ENCODE data around the gene LDOC1. TPM values are rescaled to one million over a fixed set of nuclear protein-coding genes. Genes with fewer than 3 reads are reported as not detected.

Gene LDOC1
- total RNA-seq, 1 experiment from 2014 or later, result not detected

DNA sequence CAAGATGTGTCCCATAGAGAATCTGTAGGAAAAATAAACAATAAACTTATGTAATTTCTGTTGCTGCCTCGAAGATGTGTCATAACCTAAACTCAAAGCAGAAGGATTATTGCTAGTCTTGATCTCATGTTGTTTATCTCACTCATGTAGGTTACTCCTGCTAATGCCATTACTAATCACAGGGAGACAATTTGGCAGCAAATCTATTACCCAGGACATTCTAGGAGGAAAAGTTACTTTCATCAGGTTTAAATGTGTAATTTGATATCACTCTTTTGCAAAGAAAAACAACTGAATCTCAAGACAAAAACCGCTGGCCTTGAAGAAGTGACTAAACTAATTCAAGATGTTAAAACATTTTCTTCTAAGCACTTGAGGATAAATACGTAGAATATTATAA is 34.0 kb downstream of the LDOC1 start (continued):
- no peak for TF ChIP-seq YY1 (IDR thresholded peaks at IDR 0.05; ENCODE audit: extremely low read depth, insufficient replicate concordance, low read depth, low read length)
- TF ChIP-seq EZH2phosphoT487 (IDR thresholded peaks at IDR 0.05; ENCODE audit: borderline replicate concordance), result no peak
- no peak for TF ChIP-seq ZNF274 (IDR thresholded peaks at IDR 0.05; ENCODE audit: low read depth, low read length)
- no peak for TF ChIP-seq SP1 (IDR thresholded peaks at IDR 0.05; ENCODE audit: low read depth)

DNA sequence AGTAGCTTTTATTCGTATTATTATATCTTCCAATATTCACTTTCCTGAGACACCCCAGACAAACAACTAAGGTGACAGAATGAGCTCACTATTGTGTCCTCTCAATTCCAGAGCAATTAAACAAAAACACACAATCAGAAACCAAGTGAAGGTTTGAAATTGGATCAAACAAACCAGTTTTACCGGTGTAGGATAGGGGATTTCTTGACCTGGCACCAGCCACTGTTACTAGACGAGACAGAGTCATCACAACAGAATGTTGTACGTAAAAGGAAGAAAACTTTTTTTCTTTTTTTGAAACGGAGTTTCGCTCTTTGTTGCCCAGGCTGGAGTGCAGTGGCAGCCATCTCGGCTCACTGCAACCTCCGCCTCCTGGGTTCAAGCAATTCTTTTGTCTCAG is 43.7 kb downstream of the LDOC1 start:
- Histone ChIP-seq H3K36me3 (ENCODE audit: control insufficient read depth in 1 of 2, insufficient read depth in 2 of 2, low read length in 2 of 2) (no peaks in the 10 kb centered on the region), H3K27ac (ENCODE audit: low read depth, low read length) (no peak overlapping the region), H3K9me3 (ENCODE audit: control insufficient read depth in 1 of 2, insufficient read depth in 1 of 2, low read depth in 1 of 2, low read length in 2 of 2) (no peaks in the 10 kb centered on the region), H4K20me1 (ENCODE audit: insufficient read depth) (no peaks in the 10 kb centered on the region), H2AFZ (ENCODE audit: low read depth, low read length, poor library complexity, severe bottlenecking) (no peak overlapping the region), H3K4me1 (ENCODE audit: control insufficient read depth in 1 of 2, insufficient read depth in 2 of 2, low read length in 2 of 2) (no peaks in the 10 kb centered on the region), H3K9ac (ENCODE audit: low read length) (no peak overlapping the region), H3K4me2 (ENCODE audit: low read length) (no peak overlapping the region), H3K27me3 (ENCODE audit: insufficient read depth, low read length) (no peaks in the 10 kb centered on the region), H3K4me3 (replicated peaks in 1 of 2; ENCODE audit: low read depth in 1 of 2, low read length in 2 of 2) (no peak overlapping the region), H3K9me2 (ENCODE audit: insufficient read depth) (no peaks in the 10 kb centered on the region), H3K79me2 (ENCODE audit: insufficient read depth, low read length) (no peaks in the 10 kb centered on the region)
- TF ChIP-seq FOSL1 (IDR thresholded peaks at IDR 0.05; ENCODE audit: low read depth) (no peak), SRF (IDR thresholded peaks at IDR 0.05; ENCODE audit: low read depth) (no peak), POLR2A (IDR thresholded peaks at IDR 0.05; ENCODE audit: borderline replicate concordance, extremely low read depth, insufficient read depth, insufficient read length) (no peak)
- TF ChIP-seq, protein P1, sequence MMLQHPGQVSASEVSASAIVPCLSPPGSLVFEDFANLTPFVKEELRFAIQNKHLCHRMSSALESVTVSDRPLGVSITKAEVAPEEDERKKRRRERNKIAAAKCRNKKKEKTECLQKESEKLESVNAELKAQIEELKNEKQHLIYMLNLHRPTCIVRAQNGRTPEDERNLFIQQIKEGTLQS (IDR thresholded peaks at IDR 0.05), result no peak
- intact Hi-C loops (cut with micrococcal nuclease), result no loop called here
- DNase-seq (ENCODE audit: low read depth, low spot score) (no peak), ATAC-seq (no peak)
- RAD21 ChIA-PET (ENCODE audit: low non-redundant PET in 1 of 2, low total read pairs in 2 of 2, uncharacterized antibody in 2 of 2, unreplicated experiment in 2 of 2), result no interaction called here
- POLR2A ChIA-PET, result no interaction called here
- CTCF ChIA-PET, result no interaction called here
- no TSS peak for BruUV-seq (replicated peaks)

DNA sequence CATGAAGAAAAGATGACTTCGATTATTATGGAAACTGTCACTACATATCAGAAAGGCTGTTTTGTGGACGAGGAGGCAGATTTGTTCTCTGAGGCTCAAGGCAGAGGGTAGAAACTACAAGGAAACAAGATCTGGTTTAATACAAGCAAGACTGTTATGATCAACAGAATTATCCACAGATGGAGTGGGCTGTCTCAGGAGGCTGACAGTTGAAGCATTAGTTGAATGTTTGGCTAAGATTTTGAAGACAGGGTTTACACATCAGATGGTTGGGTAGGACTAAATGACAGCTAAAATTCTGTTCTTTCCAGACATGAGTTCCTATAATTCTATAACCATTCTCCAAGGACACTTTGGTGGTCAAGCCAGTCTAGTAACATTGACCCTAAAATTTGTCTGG is 49.8 kb downstream of the LDOC1 start:
- no TSS peak for BruUV-seq (replicated peaks)
- POLR2A ChIA-PET, result no interaction called here
- no peak overlapping the region for H3K4me3 ChIP-seq (replicated peaks in 1 of 2; ENCODE audit: low read depth in 1 of 2, low read length in 2 of 2)
- no peak for TF ChIP-seq ZFX (IDR thresholded peaks at IDR 0.05)
- TF ChIP-seq ELF1 (IDR thresholded peaks at IDR 0.05; ENCODE audit: borderline replicate concordance, low read depth), result no peak
- TF ChIP-seq, protein P2, sequence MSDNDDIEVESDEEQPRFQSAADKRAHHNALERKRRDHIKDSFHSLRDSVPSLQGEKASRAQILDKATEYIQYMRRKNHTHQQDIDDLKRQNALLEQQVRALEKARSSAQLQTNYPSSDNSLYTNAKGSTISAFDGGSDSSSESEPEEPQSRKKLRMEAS (IDR thresholded peaks at IDR 0.05), result no peak
- TF ChIP-seq, protein P1 (IDR thresholded peaks at IDR 0.05), result no peak
- TF ChIP-seq, protein P3, sequence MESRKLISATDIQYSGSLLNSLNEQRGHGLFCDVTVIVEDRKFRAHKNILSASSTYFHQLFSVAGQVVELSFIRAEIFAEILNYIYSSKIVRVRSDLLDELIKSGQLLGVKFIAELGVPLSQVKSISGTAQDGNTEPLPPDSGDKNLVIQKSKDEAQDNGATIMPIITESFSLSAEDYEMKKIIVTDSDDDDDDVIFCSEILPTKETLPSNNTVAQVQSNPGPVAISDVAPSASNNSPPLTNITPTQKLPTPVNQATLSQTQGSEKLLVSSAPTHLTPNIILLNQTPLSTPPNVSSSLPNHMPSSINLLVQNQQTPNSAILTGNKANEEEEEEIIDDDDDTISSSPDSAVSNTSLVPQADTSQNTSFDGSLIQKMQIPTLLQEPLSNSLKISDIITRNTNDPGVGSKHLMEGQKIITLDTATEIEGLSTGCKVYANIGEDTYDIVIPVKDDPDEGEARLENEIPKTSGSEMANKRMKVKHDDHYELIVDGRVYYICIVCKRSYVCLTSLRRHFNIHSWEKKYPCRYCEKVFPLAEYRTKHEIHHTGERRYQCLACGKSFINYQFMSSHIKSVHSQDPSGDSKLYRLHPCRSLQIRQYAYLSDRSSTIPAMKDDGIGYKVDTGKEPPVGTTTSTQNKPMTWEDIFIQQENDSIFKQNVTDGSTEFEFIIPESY (IDR thresholded peaks at IDR 0.05; ENCODE audit: extremely low read depth, insufficient replicate concordance, low read length), result no peak
- no peak for TF ChIP-seq SP1 (IDR thresholded peaks at IDR 0.05; ENCODE audit: low read depth)
- no peak for TF ChIP-seq RAD21 (IDR thresholded peaks at IDR 0.05; ENCODE audit: low read depth)
- TF ChIP-seq, protein P4, sequence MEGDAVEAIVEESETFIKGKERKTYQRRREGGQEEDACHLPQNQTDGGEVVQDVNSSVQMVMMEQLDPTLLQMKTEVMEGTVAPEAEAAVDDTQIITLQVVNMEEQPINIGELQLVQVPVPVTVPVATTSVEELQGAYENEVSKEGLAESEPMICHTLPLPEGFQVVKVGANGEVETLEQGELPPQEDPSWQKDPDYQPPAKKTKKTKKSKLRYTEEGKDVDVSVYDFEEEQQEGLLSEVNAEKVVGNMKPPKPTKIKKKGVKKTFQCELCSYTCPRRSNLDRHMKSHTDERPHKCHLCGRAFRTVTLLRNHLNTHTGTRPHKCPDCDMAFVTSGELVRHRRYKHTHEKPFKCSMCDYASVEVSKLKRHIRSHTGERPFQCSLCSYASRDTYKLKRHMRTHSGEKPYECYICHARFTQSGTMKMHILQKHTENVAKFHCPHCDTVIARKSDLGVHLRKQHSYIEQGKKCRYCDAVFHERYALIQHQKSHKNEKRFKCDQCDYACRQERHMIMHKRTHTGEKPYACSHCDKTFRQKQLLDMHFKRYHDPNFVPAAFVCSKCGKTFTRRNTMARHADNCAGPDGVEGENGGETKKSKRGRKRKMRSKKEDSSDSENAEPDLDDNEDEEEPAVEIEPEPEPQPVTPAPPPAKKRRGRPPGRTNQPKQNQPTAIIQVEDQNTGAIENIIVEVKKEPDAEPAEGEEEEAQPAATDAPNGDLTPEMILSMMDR (IDR thresholded peaks at IDR 0.05 in 2 of 3, conservative IDR thresholded peaks at IDR 0.05 in 1 of 3; ENCODE audit: borderline replicate concordance in 1 of 3, insufficient read depth in 1 of 3, low read depth in 2 of 3, low read length in 2 of 3), result no peak
- no peak for TF ChIP-seq CEBPB (IDR thresholded peaks at IDR 0.05; ENCODE audit: low read depth)
- TF ChIP-seq EGR1 (IDR thresholded peaks at IDR 0.05; ENCODE audit: low read depth), result no peak
- TF ChIP-seq SIN3A (IDR thresholded peaks at IDR 0.05; ENCODE audit: low read depth), result no peak

More for the DNA sequence above, 49.8 kb downstream of the LDOC1 start:
- Histone ChIP-seq H3K36me3 (ENCODE audit: control insufficient read depth in 1 of 2, insufficient read depth in 2 of 2, low read length in 2 of 2) (no peaks in the 10 kb centered on the region), H3K79me2 (ENCODE audit: insufficient read depth, low read length) (no peaks in the 10 kb centered on the region), H3K4me1 (ENCODE audit: control insufficient read depth in 1 of 2, insufficient read depth in 2 of 2, low read length in 2 of 2) (no peaks in the 10 kb centered on the region), H4K20me1 (ENCODE audit: insufficient read depth) (no peaks in the 10 kb centered on the region), H3K9ac (ENCODE audit: low read length) (no peak overlapping the region), H3K27ac (ENCODE audit: low read depth, low read length) (no peak overlapping the region), H3K27me3 (ENCODE audit: insufficient read depth, low read length) (no peaks in the 10 kb centered on the region), H3K9me2 (ENCODE audit: insufficient read depth) (no peaks in the 10 kb centered on the region), H3K4me2 (ENCODE audit: low read length) (no peak overlapping the region), H2AFZ (ENCODE audit: low read depth, low read length, poor library complexity, severe bottlenecking) (no peak overlapping the region), H3K9me3 (ENCODE audit: control insufficient read depth in 1 of 2, insufficient read depth in 1 of 2, low read depth in 1 of 2, low read length in 2 of 2) (no peaks in the 10 kb centered on the region)
- RAD21 ChIA-PET (ENCODE audit: low non-redundant PET in 1 of 2, low total read pairs in 2 of 2, uncharacterized antibody in 2 of 2, unreplicated experiment in 2 of 2), result no interaction called here
- intact Hi-C loops (cut with micrococcal nuclease), result no loop called here
- no peak for ATAC-seq
- no peak for DNase-seq (ENCODE audit: low read depth, low spot score)
- CTCF ChIA-PET, result no interaction called here
